SU-DHL-6 (cell line): ENCODE data around the gene ALS2.
"Not testable (repeated sequence)": the region's sequence is repeated elsewhere in the genome, so short reads cannot be mapped to it uniquely, and the experiment has no call there.

ENCODE experiments used
- H2AFZ ChIP-seq: fragments of 200-600 bp; sonication (generic); 2 replicates; pipeline ENCODE4 v1.6.1; 2014; ENCODE audit warnings: low read depth, mild to moderate bottlenecking, moderate library complexity, mixed read lengths, antibody characterized with exemption, low read length; ENCODE audit not compliant: severe bottlenecking
- H3F3A ChIP-seq: fragments of 200-600 bp; shearing (Covaris generic); 2 replicates; pipeline ENCODE4 v1.6.0; 2016; ENCODE audit warnings: antibody characterized with exemption, mild to moderate bottlenecking; ENCODE audit not compliant: insufficient read depth
- H3K27ac ChIP-seq: fragments of 200-600 bp; sonication (generic); 2 replicates; pipeline ENCODE4 v1.5.1; 2016; ENCODE audit warnings: low read depth, mild to moderate bottlenecking, low read length, moderate library complexity, mixed read lengths
- H3K27me3 ChIP-seq: fragments of 200-600 bp; sonication (generic), shearing (Covaris generic); 2 replicates; pipeline ENCODE4 v1.6.0; 2014; ENCODE audit warnings: mild to moderate bottlenecking, low read length
- H3K36me3 ChIP-seq: fragments of 200-600 bp; sonication (generic); 2 replicates; pipeline ENCODE4 v1.6.1; 2014; ENCODE audit warnings: mild to moderate bottlenecking, low read length, mixed read lengths
- H3K4me2 ChIP-seq: fragments of 300-600, 200-600 bp; shearing (Covaris generic), sonication (generic); 2 replicates; pipeline ENCODE4 v1.6.0; 2014; ENCODE audit warnings: low read length, low read depth, mild to moderate bottlenecking; ENCODE audit not compliant: poor library complexity, severe bottlenecking
- H3K4me3 ChIP-seq: fragments of 200-600 bp; sonication (generic); 2 replicates; pipeline ENCODE4 v1.5.1; 2014; ENCODE audit warnings: antibody characterized with exemption, low read length, mild to moderate bottlenecking, mixed read lengths; ENCODE audit not compliant: insufficient read depth, poor library complexity, severe bottlenecking
- H3K79me2 ChIP-seq: fragments of 200-600 bp; sonication (generic); 2 replicates; pipeline ENCODE4 v1.6.1; 2014; ENCODE audit warnings: mild to moderate bottlenecking, low read length, moderate library complexity; ENCODE audit not compliant: insufficient read depth
- H3K9ac ChIP-seq: fragments of 200-600 bp; sonication (generic); 2 replicates; pipeline ENCODE4 v1.7.0; 2014; ENCODE audit warnings: mild to moderate bottlenecking, low read length
- H3K9me2 ChIP-seq: fragments of 200-600 bp; sonication (generic); replicated peaks from 2 replicates; pipeline ENCODE4 v1.6.1; 2014; ENCODE audit warnings: low read length; ENCODE audit not compliant: insufficient read depth
- H3K9me3 ChIP-seq: fragments of 200-600 bp; sonication (generic); 2 replicates; pipeline ENCODE4 v1.6.1; 2014; ENCODE audit warnings: low read length, mixed read lengths; ENCODE audit not compliant: insufficient read depth
- H4K20me1 ChIP-seq: fragments of 200-600 bp; sonication (generic); 2 replicates; pipeline ENCODE4 v1.6.1; 2014; ENCODE audit warnings: low read depth, mild to moderate bottlenecking, antibody characterized with exemption, low read length, moderate library complexity, mixed read lengths
- EZH2phosphoT487 ChIP-seq: fragments of 200-600 bp; sonication (generic), shearing (Covaris generic); conservative IDR thresholded peaks from 2 replicates; pipeline ENCODE4 v1.6.1; 2018; ENCODE audit warnings: mild to moderate bottlenecking, antibody characterized with exemption, low read length, moderate library complexity, mixed read lengths
- TF ChIP-seq, protein P1 (sequence below): fragments of 200-600 bp; sonication (generic); IDR thresholded peaks from one replicate; pipeline ENCODE4 v1.5.1; 2017; ENCODE audit warnings: antibody characterized with exemption, mild to moderate bottlenecking, low read length, moderate library complexity; ENCODE audit not compliant: insufficient read depth, poor library complexity, severe bottlenecking

ALS2 gene

DNA sequence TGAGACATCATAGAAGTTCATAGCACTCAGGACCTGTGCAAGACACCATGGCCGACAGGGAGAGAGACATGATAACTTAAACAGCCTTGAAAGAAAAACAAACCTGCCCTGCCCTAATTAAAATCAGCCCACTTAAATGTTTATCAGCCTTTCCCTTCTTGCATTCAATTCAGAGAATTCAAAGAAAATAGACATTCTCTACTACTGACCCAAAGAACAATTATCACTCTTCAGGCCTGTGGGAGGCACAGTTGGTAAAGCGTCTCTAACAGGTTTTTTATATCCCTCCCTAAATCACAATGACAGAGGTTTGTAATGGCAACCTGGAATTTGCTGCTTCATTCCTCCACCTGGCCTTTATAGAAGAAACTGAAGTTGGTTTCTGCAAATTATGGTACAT is 27.3 kb upstream of the ALS2 start:
- no peaks in the 10 kb centered on the region for H3K9me2 ChIP-seq
- no peaks in the 10 kb centered on the region for H3F3A ChIP-seq
- H3K9ac ChIP-seq: no peak overlapping the region
- H4K20me1 ChIP-seq: no peaks in the 10 kb centered on the region
- no peaks in the 10 kb centered on the region for H3K36me3 ChIP-seq
- no peak overlapping the region for H3K27ac ChIP-seq
- no peak overlapping the region for H3K4me3 ChIP-seq
- H3K4me2 ChIP-seq: no peak overlapping the region
- TF ChIP-seq, protein P1, sequence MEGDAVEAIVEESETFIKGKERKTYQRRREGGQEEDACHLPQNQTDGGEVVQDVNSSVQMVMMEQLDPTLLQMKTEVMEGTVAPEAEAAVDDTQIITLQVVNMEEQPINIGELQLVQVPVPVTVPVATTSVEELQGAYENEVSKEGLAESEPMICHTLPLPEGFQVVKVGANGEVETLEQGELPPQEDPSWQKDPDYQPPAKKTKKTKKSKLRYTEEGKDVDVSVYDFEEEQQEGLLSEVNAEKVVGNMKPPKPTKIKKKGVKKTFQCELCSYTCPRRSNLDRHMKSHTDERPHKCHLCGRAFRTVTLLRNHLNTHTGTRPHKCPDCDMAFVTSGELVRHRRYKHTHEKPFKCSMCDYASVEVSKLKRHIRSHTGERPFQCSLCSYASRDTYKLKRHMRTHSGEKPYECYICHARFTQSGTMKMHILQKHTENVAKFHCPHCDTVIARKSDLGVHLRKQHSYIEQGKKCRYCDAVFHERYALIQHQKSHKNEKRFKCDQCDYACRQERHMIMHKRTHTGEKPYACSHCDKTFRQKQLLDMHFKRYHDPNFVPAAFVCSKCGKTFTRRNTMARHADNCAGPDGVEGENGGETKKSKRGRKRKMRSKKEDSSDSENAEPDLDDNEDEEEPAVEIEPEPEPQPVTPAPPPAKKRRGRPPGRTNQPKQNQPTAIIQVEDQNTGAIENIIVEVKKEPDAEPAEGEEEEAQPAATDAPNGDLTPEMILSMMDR: no peak
- TF ChIP-seq EZH2phosphoT487: no peak
- H2AFZ ChIP-seq: no peak overlapping the region
- H3K27me3 ChIP-seq: no peaks in the 10 kb centered on the region
- H3K9me3 ChIP-seq: no peaks in the 10 kb centered on the region
- H3K79me2 ChIP-seq: no peaks in the 10 kb centered on the region

DNA sequence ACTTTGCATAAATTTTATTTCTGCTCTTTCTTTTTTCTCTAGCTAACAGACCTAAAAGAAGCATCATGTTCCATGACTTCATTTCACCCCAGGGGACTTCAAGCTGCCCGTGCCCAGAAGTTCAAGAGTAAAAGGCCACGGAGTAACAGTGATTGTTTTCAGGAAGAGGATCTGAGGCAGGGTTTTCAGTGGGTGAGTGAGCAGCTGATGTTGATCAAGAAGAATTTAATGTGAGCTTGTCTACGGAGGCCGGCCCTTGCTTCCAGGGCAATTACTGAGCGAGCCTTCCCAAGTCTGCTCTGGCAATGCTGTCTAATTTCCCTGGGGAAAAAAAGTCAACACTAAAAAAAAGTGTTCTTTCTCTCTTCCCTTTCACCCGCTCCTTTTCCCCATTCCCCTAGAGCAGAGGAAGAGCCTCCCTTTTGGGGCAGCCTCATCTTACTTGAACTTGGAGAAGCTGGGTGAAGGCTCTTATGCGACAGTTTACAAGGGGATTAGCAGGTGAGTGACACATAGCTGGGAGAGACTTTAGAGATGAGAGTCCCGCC is 26.8 kb upstream of the ALS2 start:
- Histone ChIP-seq H2AFZ (no peak overlapping the region), H3K9me2 (no peaks in the 10 kb centered on the region), H3K4me2 (no peak overlapping the region), H3K36me3 (no peaks in the 10 kb centered on the region), H3K9ac (no peak overlapping the region), H3K27ac (no peak overlapping the region), H3K4me3 (no peak overlapping the region), H3K27me3 (no peaks in the 10 kb centered on the region), H3K9me3 (no peaks in the 10 kb centered on the region), H4K20me1 (no peaks in the 10 kb centered on the region), H3K79me2 (no peaks in the 10 kb centered on the region), H3F3A (no peaks in the 10 kb centered on the region)
- TF ChIP-seq, protein P1: no peak
- TF ChIP-seq EZH2phosphoT487: no peak

DNA sequence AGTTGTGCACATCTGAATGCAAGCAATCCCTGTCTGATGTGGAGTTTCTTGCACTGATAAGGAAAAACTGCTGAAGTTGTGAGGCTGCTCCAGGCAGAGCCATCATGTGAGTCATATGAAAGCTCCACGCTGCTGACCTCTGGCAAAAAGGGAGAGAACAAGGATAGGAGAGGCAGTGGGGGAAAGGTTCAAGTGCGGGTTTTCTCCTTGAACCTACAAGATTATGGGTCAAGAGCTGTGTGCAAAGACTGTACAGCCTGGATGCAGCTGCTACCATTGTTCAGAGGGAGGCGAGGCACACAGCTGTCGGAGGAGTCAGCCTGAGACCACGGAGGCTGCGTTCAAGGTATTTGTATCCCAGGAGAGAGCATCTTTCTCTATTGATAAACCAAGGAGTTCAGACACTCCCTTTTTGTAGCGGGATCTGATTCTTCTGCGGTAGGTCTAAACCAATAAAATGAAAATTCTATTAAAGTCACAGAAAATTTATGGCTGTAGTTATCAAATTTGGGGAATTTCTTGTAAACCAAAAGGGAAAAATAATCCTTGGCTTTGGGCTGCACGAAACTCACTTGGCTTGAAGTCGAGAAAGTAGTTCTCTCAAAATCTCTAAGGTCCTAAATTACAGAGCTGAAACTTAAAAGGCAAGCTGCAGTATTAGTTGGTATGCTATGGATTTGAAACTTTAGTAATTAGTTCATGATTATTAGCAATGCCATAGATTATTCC is 25.9 kb upstream of the ALS2 start, which contains the start of gene CDK15:
Gene CDK15 (plus strand): TSS at position 96 of the 729 bp plus-strand sequence. CDS start 128 bp downstream, at position 224.
- Histone ChIP-seq H3K36me3 (no peaks in the 10 kb centered on the region), H3K27ac (no peak within 1 kb of the TSS), H3K9me2 (no peaks in the 10 kb centered on the region)

DNA sequence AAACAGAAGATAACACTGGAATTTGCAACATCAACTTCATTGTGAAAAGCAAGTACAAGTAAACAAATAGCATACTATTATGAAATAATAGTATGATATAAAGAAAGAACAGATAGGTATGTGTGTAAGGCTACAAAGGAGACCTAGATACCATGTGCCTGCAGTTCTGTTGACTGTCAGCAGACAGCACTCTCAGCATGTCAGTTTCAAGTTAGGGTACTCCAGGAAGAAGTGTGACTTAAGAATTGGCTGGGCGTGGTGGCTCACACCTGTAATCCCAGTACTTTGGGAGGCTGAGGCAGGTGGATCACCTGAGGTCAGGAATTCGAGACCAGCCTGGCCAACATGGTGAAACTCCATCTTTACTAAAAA is 18.2 kb upstream of the ALS2 start:
- H3K79me2 ChIP-seq, H3K27ac ChIP-seq, H3F3A ChIP-seq, H3K27me3 ChIP-seq, H3K4me2 ChIP-seq, H3K36me3 ChIP-seq, H3K9ac ChIP-seq, H2AFZ ChIP-seq, H3K9me3 ChIP-seq, H3K9me2 ChIP-seq, H4K20me1 ChIP-seq, H3K4me3 ChIP-seq: not testable (repeated sequence)

More for the DNA sequence above, 25.9 kb upstream of the ALS2 start, which contains the start of gene CDK15:
- Histone ChIP-seq H4K20me1 (no peaks in the 10 kb centered on the region), H3K4me2 (no peak within 1 kb of the TSS), H3F3A (no peaks in the 10 kb centered on the region), H3K27me3 (no peaks in the 10 kb centered on the region), H3K9ac (no peak within 1 kb of the TSS), H3K4me3 (no peak within 1 kb of the TSS), H2AFZ (no peak within 1 kb of the TSS), H3K9me3 (no peaks in the 10 kb centered on the region), H3K79me2 (no peaks in the 10 kb centered on the region)
- TF ChIP-seq, protein P1: no peak
- TF ChIP-seq EZH2phosphoT487: no peak
